ENCODE results near the gene CRLF1. TPM values are rescaled to one million over a fixed set of nuclear protein-coding genes. Genes with fewer than 3 reads are reported as not detected.

CRLF1 gene
- total RNA-seq, 1 experiment from 2014 or later = 0.40 TPM

- no peak for DNase-seq (ENCODE audit: low read depth)
Observed at GRCh38 chr19:18558604-18559003, 48.0 kb downstream of the CRLF1 start.

- DNase-seq (ENCODE audit: low read depth) = no peak
Observed at GRCh38 chr19:18558202-18558555, 48.4 kb downstream of the CRLF1 start.

- peak; percentile 99 for DNase-seq (ENCODE audit: low read depth)
Observed at GRCh38 chr19:18557411-18558201, 49.0 kb downstream of the CRLF1 start, which contains the start of gene KXD1. KXD1 (plus strand) TSS chr19:18557870; CDS start chr19:18562057, 4,187 bp downstream.

GRCh38 chr19:18551631-18552030, 55.0 kb downstream of the CRLF1 start:
- no peak for DNase-seq (ENCODE audit: low read depth)

GRCh38 chr19:18543814-18544475, 62.7 kb downstream of the CRLF1 start:
- DNase-seq (ENCODE audit: low read depth) = peak; percentile 67

Other genes starting within 250 kb of the CRLF1 start
- 5.1 and 7.3 TPM in 2 replicates for gene GDF15, start 220.6 kb downstream of the CRLF1 start, total RNA-seq (2014; rRNA removed; shearing (Covaris generic))
- gene LRRC25, start 209.2 kb downstream of the CRLF1 start, total RNA-seq (2014; rRNA removed; shearing (Covaris generic)) = not detected in 2 replicates
- gene SSBP4, start 187.4 kb downstream of the CRLF1 start, total RNA-seq (2014; rRNA removed; shearing (Covaris generic)) = 57.4 and 73.6 TPM in 2 replicates
- gene ISYNA1, start 168.7 kb downstream of the CRLF1 start, total RNA-seq (2014; rRNA removed; shearing (Covaris generic)) = 7.0 and 7.4 TPM in 2 replicates
- 12.8 and 14.2 TPM in 2 replicates for gene ELL, start 84.7 kb downstream of the CRLF1 start, total RNA-seq (2014; rRNA removed; shearing (Covaris generic))
- gene FKBP8, start 63.2 kb downstream of the CRLF1 start, total RNA-seq (2014; rRNA removed; shearing (Covaris generic)) = 169 and 180 TPM in 2 replicates
- gene KXD1, start 48.9 kb downstream of the CRLF1 start, total RNA-seq (2014; rRNA removed; shearing (Covaris generic)) = 74.4 and 88.4 TPM in 2 replicates
- 1,164 and 1,229 TPM in 2 replicates for gene UBA52, start 34.9 kb downstream of the CRLF1 start, total RNA-seq (2014; rRNA removed; shearing (Covaris generic))
- 140 and 173 TPM in 2 replicates for gene REX1BD, start 18.0 kb downstream of the CRLF1 start, total RNA-seq (2014; rRNA removed; shearing (Covaris generic))
- 0.17 TPM in 1 of 2 replicates, not detected in the other for gene TMEM59L, start 6.1 kb upstream of the CRLF1 start, total RNA-seq (2014; rRNA removed; shearing (Covaris generic))
- gene KLHL26, start 30.2 kb upstream of the CRLF1 start, total RNA-seq (2014; rRNA removed; shearing (Covaris generic)) = 4.7 and 7.0 TPM in 2 replicates
- 0.40 and 1.4 TPM in 2 replicates for gene CRTC1, start 76.9 kb upstream of the CRLF1 start, total RNA-seq (2014; rRNA removed; shearing (Covaris generic))
- not detected in 2 replicates for gene COMP, start 184.5 kb upstream of the CRLF1 start, total RNA-seq (2014; rRNA removed; shearing (Covaris generic))
- gene UPF1, start 225.2 kb upstream of the CRLF1 start, total RNA-seq (2014; rRNA removed; shearing (Covaris generic)) = 100 and 121 TPM in 2 replicates

Data from Daoy (cell line).